ENCODE results near the gene UQCRC2. TPM values are rescaled to one million over a fixed set of nuclear protein-coding genes. Genes with fewer than 3 reads are reported as not detected.
"Not testable (repeated sequence)": the region's sequence is repeated elsewhere in the genome, so short reads cannot be mapped to it uniquely, and the experiment has no call there.

Gene UQCRC2
- total RNA-seq (ENCODE audit: low replicate concordance): 231 and 278 TPM in 2 replicates
- long read RNA-seq, transcript UQCRC2-201 (14 exons, 2,615 nt): major isoform, 1,429 of 1,539 reads
- long read RNA-seq, partial matches to known transcripts: 45 of 1,539 reads
- long read RNA-seq, other reads (novel, unspliced or antisense): 62 of 1,539 reads

- peaks cover 8% of the 10 kb centered on the region for H3K36me3 Mint-ChIP-seq
- DNase-seq (ENCODE audit: extremely low spot score, unreplicated experiment): peak; percentile 88
- TF ChIP-seq CTCF (conservative IDR thresholded peaks at IDR 0.05): no peak
- peaks cover 21% of the 10 kb centered on the region for H3K4me1 Mint-ChIP-seq (ENCODE audit: unreplicated experiment)
- H3K4me3 Mint-ChIP-seq: peak within 1 kb of the TSS; percentile 100
- no peaks in the 10 kb centered on the region for H3K27me3 Mint-ChIP-seq
- peak within 1 kb of the TSS; percentile 100 for H3K27ac Mint-ChIP-seq
- H3K9me3 Mint-ChIP-seq: no peaks in the 10 kb centered on the region
Observed at GRCh38 chr16:21952793-21953540, at the start of gene UQCRC2. Gene UQCRC2, plus strand, starts transcription at chr16:21953361. Its CDS starts 63 bp downstream, at chr16:21953424.

- not testable (repeated sequence) for H3K9me3 Mint-ChIP-seq, H3K4me3 Mint-ChIP-seq
Observed at GRCh38 chr16:21932650-21933049, 20.5 kb upstream of the UQCRC2 start.

GRCh38 chr16:21933316-21933715 is 19.8 kb upstream of the UQCRC2 start:
- H3K27me3 Mint-ChIP-seq: peaks cover 12% of the 10 kb centered on the region
- H3K9me3 Mint-ChIP-seq; H3K4me3 Mint-ChIP-seq; H3K4me1 Mint-ChIP-seq (ENCODE audit: unreplicated experiment); H3K36me3 Mint-ChIP-seq; DNase-seq (ENCODE audit: extremely low spot score, unreplicated experiment); H3K27ac Mint-ChIP-seq: not testable (repeated sequence)

More at GRCh38 chr16:21932650-21933049, 20.5 kb upstream of the UQCRC2 start:
- peaks cover 12% of the 10 kb centered on the region for H3K27me3 Mint-ChIP-seq
- not testable (repeated sequence) for H3K27ac Mint-ChIP-seq; H3K4me1 Mint-ChIP-seq (ENCODE audit: unreplicated experiment); H3K36me3 Mint-ChIP-seq; DNase-seq (ENCODE audit: extremely low spot score, unreplicated experiment)

DNA sequence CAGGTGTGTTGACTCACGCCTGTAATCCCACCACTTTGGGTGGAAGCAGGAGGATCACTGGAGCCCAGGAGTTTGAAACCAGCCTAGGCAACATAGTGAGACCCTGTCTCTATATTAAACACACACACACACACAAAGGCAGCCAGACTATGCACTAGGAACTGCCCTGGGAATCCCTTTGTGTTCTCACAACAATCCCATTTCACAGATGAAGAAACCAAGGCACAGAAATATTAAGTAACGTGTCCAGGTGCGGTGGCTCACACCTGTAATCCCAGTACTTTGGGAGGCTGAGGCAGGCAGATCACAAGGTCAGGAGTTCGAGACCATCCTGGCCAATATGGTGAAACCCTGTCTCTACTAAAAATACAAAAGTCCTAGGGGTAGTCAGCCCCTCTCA is 19.4 kb upstream of the UQCRC2 start:
- H3K4me1 Mint-ChIP-seq (ENCODE audit: unreplicated experiment); DNase-seq (ENCODE audit: extremely low spot score, unreplicated experiment); H3K4me3 Mint-ChIP-seq; H3K36me3 Mint-ChIP-seq; H3K9me3 Mint-ChIP-seq; H3K27ac Mint-ChIP-seq: not testable (repeated sequence)
- H3K27me3 Mint-ChIP-seq: peaks cover 14% of the 10 kb centered on the region

GRCh38 chr16:21936216-21936615 is 16.9 kb upstream of the UQCRC2 start:
- DNase-seq (ENCODE audit: extremely low spot score, unreplicated experiment); H3K9me3 Mint-ChIP-seq; H3K36me3 Mint-ChIP-seq; H3K4me3 Mint-ChIP-seq; H3K4me1 Mint-ChIP-seq (ENCODE audit: unreplicated experiment); H3K27ac Mint-ChIP-seq: not testable (repeated sequence)
- peaks cover 19% of the 10 kb centered on the region for H3K27me3 Mint-ChIP-seq

DNA sequence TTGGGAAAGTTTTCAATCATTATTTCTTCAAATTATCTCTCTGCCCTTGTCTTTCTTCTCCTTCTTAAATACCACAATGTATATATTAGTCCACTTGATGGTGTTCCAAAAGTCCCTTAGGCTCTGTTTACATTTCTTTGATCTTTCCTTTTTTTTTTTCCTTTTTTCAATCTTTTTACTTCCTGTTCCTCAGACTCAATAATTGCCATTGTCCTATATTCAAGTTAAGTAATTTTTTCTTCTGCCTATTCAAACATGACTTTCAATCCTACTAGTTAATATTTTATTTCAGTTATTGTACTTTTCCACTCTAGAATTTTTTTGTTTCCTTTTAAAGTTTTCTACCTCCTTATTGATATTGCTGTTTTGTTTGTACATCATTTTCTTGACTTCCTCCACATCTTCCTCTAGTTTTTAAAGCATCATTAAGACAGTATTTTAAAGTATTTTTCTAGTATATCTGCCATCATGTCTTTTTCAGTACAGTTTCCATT is 15.8 kb upstream of the UQCRC2 start:
- Mint-ChIP-seq H3K27me3 (peaks cover 19% of the 10 kb centered on the region), H3K4me3 (no peak overlapping the region), H3K4me1 (ENCODE audit: unreplicated experiment) (peaks cover 5% of the 10 kb centered on the region), H3K36me3 (no peaks in the 10 kb centered on the region), H3K9me3 (no peaks in the 10 kb centered on the region), H3K27ac (peak overlapping the region; percentile 40)
- no peak for TF ChIP-seq CTCF (conservative IDR thresholded peaks at IDR 0.05)
- no peak for DNase-seq (ENCODE audit: extremely low spot score, unreplicated experiment)

DNA sequence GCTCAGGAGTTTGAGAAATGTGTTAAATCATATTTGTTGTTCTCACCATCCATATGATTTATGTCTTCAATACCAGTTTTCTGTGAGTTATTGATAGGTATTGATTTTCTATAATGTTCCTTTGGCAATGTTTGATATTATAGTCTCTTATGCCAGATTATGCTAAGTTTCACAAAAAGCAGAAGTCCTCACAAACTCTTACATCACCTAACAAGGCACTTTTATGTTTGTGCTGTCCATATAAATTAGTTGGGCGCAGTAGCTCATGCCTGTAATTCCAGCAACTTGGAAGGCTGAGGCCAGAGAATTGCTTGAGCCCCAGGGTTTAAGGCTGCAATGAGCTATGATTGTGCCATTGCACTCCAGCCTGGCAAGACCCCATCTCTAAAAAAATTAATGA is 12.6 kb upstream of the UQCRC2 start:
- no peaks in the 10 kb centered on the region for H3K9me3 Mint-ChIP-seq
- peaks cover 12% of the 10 kb centered on the region for H3K27me3 Mint-ChIP-seq
- DNase-seq (ENCODE audit: extremely low spot score, unreplicated experiment): no peak
- no peaks in the 10 kb centered on the region for H3K4me1 Mint-ChIP-seq (ENCODE audit: unreplicated experiment)
- no peak overlapping the region for H3K4me3 Mint-ChIP-seq
- H3K27ac Mint-ChIP-seq: no peak overlapping the region
- no peaks in the 10 kb centered on the region for H3K36me3 Mint-ChIP-seq
- no peak for TF ChIP-seq CTCF (conservative IDR thresholded peaks at IDR 0.05)

Measured in type B pancreatic cell (in vitro differentiated cells).